ENCODE data around the gene OR8G1. TPM values are rescaled to one million over a fixed set of nuclear protein-coding genes. Genes with fewer than 3 reads are reported as not detected.

Gene OR8G1
- total RNA-seq, 1 donor from 2014 or later: not detected

DNA sequence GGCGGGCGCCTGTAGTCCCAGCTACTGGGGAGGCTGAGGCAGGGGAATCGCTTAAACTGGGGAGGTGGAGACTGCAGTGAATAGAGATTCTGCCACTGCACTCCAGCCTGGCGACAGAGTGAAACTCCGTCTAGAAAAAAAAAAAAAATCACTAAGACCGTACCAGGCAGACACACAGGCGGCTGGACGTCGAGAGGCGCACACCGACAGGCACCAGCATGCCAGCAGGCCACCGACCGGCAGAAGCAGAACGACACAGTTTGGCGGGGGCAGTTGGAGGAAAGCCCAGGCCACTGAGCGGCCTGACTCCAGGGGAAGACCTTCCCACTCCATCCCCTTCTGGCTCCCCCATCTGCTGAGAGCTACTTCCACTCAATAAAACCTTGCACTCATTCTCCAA, 40.2 kb upstream of the OR8G1 start:
- Histone ChIP-seq H3K9me3 (ENCODE audit: insufficient read depth, low read depth, low read length) (no peaks in the 10 kb centered on the region), H3K4me3 (ENCODE audit: insufficient read depth, low read depth, low read length) (no peak overlapping the region), H2AFZ (ENCODE audit: low read depth, low read length) (no peak overlapping the region), H3K4me1 (ENCODE audit: insufficient read depth, low read length) (no peaks in the 10 kb centered on the region), H4K20me1 (ENCODE audit: insufficient read depth, low read length) (no peaks in the 10 kb centered on the region), H3K27me3 (ENCODE audit: insufficient read depth, low read length) (no peaks in the 10 kb centered on the region), H3K79me2 (ENCODE audit: insufficient read depth, low read length) (no peaks in the 10 kb centered on the region), H3K27ac (ENCODE audit: low read depth, low read length) (no peak overlapping the region), H3K36me3 (ENCODE audit: insufficient read depth, low read length) (no peaks in the 10 kb centered on the region), H3K9ac (ENCODE audit: low read length) (no peak overlapping the region), H3K4me2 (ENCODE audit: low read length) (no peak overlapping the region)
- TF ChIP-seq, protein P1, sequence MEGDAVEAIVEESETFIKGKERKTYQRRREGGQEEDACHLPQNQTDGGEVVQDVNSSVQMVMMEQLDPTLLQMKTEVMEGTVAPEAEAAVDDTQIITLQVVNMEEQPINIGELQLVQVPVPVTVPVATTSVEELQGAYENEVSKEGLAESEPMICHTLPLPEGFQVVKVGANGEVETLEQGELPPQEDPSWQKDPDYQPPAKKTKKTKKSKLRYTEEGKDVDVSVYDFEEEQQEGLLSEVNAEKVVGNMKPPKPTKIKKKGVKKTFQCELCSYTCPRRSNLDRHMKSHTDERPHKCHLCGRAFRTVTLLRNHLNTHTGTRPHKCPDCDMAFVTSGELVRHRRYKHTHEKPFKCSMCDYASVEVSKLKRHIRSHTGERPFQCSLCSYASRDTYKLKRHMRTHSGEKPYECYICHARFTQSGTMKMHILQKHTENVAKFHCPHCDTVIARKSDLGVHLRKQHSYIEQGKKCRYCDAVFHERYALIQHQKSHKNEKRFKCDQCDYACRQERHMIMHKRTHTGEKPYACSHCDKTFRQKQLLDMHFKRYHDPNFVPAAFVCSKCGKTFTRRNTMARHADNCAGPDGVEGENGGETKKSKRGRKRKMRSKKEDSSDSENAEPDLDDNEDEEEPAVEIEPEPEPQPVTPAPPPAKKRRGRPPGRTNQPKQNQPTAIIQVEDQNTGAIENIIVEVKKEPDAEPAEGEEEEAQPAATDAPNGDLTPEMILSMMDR (IDR thresholded peaks at IDR 0.05; ENCODE audit: insufficient read depth, low read depth, low read length): no peak
- no peak for TF ChIP-seq EZH2 (IDR thresholded peaks at IDR 0.05; ENCODE audit: insufficient read depth, low read length)
- DNase-seq (ENCODE audit: low read depth) (no peak), FAIRE-seq (no peak)
- Mint-ChIP-seq H3K36me3 (ENCODE audit: low read depth, unreplicated experiment) (no peaks in the 10 kb centered on the region), H3K4me1 (ENCODE audit: low read depth, unreplicated experiment) (no peaks in the 10 kb centered on the region), H3K27ac (ENCODE audit: unreplicated experiment) (no peak overlapping the region), H3K4me3 (ENCODE audit: unreplicated experiment) (no peak overlapping the region), H3K9me3 (ENCODE audit: unreplicated experiment) (no peaks in the 10 kb centered on the region), H3K27me3 (ENCODE audit: low read depth, unreplicated experiment) (no peaks in the 10 kb centered on the region)

DNA sequence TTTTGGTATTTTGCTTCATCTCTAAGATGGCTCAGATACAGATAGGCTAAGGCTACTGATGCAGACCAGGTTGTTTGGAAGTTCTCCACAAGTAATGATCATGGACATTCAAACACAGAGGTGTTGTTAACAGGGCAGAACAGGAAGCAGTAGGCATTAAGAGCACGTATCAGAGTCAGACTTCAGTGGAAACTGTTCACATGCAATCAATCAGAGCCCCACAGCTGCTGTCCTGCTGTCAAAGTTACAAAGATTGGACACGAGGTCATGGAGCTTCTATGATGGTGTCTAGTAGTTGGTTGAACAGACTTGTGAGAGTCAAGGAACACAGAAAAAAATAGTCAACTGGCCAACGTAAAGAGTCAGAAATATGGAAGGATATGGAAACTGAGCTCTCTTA, 37.9 kb upstream of the OR8G1 start:
- FAIRE-seq (no peak), DNase-seq (ENCODE audit: low read depth) (no peak)
- TF ChIP-seq, protein P1 (IDR thresholded peaks at IDR 0.05; ENCODE audit: insufficient read depth, low read depth, low read length): no peak
- no peak for TF ChIP-seq EZH2 (IDR thresholded peaks at IDR 0.05; ENCODE audit: insufficient read depth, low read length)
- Histone ChIP-seq H3K79me2 (ENCODE audit: insufficient read depth, low read length) (no peaks in the 10 kb centered on the region), H3K4me2 (ENCODE audit: low read length) (no peak overlapping the region), H3K4me3 (ENCODE audit: insufficient read depth, low read depth, low read length) (no peak overlapping the region), H3K27me3 (ENCODE audit: insufficient read depth, low read length) (no peaks in the 10 kb centered on the region), H3K9ac (ENCODE audit: low read length) (no peak overlapping the region), H2AFZ (ENCODE audit: low read depth, low read length) (no peak overlapping the region), H3K4me1 (ENCODE audit: insufficient read depth, low read length) (no peaks in the 10 kb centered on the region), H3K36me3 (ENCODE audit: insufficient read depth, low read length) (no peaks in the 10 kb centered on the region), H3K9me3 (ENCODE audit: insufficient read depth, low read depth, low read length) (no peaks in the 10 kb centered on the region), H4K20me1 (ENCODE audit: insufficient read depth, low read length) (no peaks in the 10 kb centered on the region), H3K27ac (ENCODE audit: low read depth, low read length) (no peak overlapping the region)
- no peaks in the 10 kb centered on the region for H3K4me1 Mint-ChIP-seq (ENCODE audit: low read depth, unreplicated experiment)
- H3K4me3 Mint-ChIP-seq (ENCODE audit: unreplicated experiment): no peak overlapping the region
- H3K27me3 Mint-ChIP-seq (ENCODE audit: low read depth, unreplicated experiment): no peaks in the 10 kb centered on the region
- no peak overlapping the region for H3K27ac Mint-ChIP-seq (ENCODE audit: unreplicated experiment)
- H3K9me3 Mint-ChIP-seq (ENCODE audit: unreplicated experiment): no peaks in the 10 kb centered on the region
- no peaks in the 10 kb centered on the region for H3K36me3 Mint-ChIP-seq (ENCODE audit: low read depth, unreplicated experiment)

- Mint-ChIP-seq H3K4me1 (ENCODE audit: low read depth, unreplicated experiment) (no peaks in the 10 kb centered on the region), H3K9me3 (ENCODE audit: unreplicated experiment) (no peaks in the 10 kb centered on the region), H3K27ac (ENCODE audit: unreplicated experiment) (no peak overlapping the region), H3K4me3 (ENCODE audit: unreplicated experiment) (no peak overlapping the region), H3K36me3 (ENCODE audit: low read depth, unreplicated experiment) (no peaks in the 10 kb centered on the region), H3K27me3 (ENCODE audit: low read depth, unreplicated experiment) (no peaks in the 10 kb centered on the region)
- TF ChIP-seq, protein P1 (IDR thresholded peaks at IDR 0.05; ENCODE audit: insufficient read depth, low read depth, low read length): no peak
- no peak for TF ChIP-seq EZH2 (IDR thresholded peaks at IDR 0.05; ENCODE audit: insufficient read depth, low read length)
- Histone ChIP-seq H4K20me1 (ENCODE audit: insufficient read depth, low read length) (no peaks in the 10 kb centered on the region), H2AFZ (ENCODE audit: low read depth, low read length) (no peak overlapping the region), H3K4me2 (ENCODE audit: low read length) (no peak overlapping the region), H3K36me3 (ENCODE audit: insufficient read depth, low read length) (no peaks in the 10 kb centered on the region), H3K9me3 (ENCODE audit: insufficient read depth, low read depth, low read length) (no peaks in the 10 kb centered on the region), H3K9ac (ENCODE audit: low read length) (no peak overlapping the region), H3K4me3 (ENCODE audit: insufficient read depth, low read depth, low read length) (no peak overlapping the region), H3K27ac (ENCODE audit: low read depth, low read length) (no peak overlapping the region), H3K27me3 (ENCODE audit: insufficient read depth, low read length) (no peaks in the 10 kb centered on the region), H3K4me1 (ENCODE audit: insufficient read depth, low read length) (no peaks in the 10 kb centered on the region), H3K79me2 (ENCODE audit: insufficient read depth, low read length) (no peaks in the 10 kb centered on the region)
- no peak for FAIRE-seq
- no peak for DNase-seq (ENCODE audit: low read depth)
These were observed 36.9 kb upstream of the OR8G1 start for GRCh38 chr11:124204008-124204407.

Measured in astrocyte (in vitro differentiated cells and primary cell).